DND-41 (cell line): ENCODE data around the gene BST1.
A peak's percentile ranks its signal among the peaks of the same experiment; 100 is the strongest.

Experiments
- ATAC-seq: fragments of 200-7000 bp; cut with Tn5 transposase; 3 replicates; pipeline ENCODE4 v1.9.1; 2021; ENCODE audit warnings: low read depth; ENCODE audit not compliant: insufficient read depth
- DNase-seq: peaks from one replicate; pipeline ENCODE4 v3.0.0-alpha.2; 2020
- H2AFZ ChIP-seq: 2 replicates; pipeline ENCODE4 v1.6.0; 2012; ENCODE audit warnings: low read depth, low read length
- H3K27ac ChIP-seq: 2 replicates; pipeline ENCODE4 v1.5.1; 2012; ENCODE audit warnings: low read length, inconsistent platforms
- H3K27me3 ChIP-seq: fragments of 200-600 bp; sonication (generic); 2 replicates; pipeline ENCODE4 v1.6.0; 2012; ENCODE audit warnings: low read length, mild to moderate bottlenecking, inconsistent platforms; ENCODE audit not compliant: insufficient read depth, poor library complexity
- H3K36me3 ChIP-seq: 2 replicates; pipeline ENCODE4 v1.5.1; 2012; ENCODE audit warnings: low read length, inconsistent platforms; ENCODE audit not compliant: insufficient read depth
- H3K4me1 ChIP-seq: 2 replicates; pipeline ENCODE4 v1.5.1; 2012; ENCODE audit warnings: mild to moderate bottlenecking, low read length; ENCODE audit not compliant: insufficient read depth
- H3K4me2 ChIP-seq: 2 replicates; pipeline ENCODE4 v1.6.0; 2012; ENCODE audit warnings: mild to moderate bottlenecking, moderate library complexity, low read length, inconsistent platforms; ENCODE audit not compliant: insufficient read depth
- H3K4me3 ChIP-seq, 2 experiments: fragments of 200-600 bp in 1 of 2; shearing (Covaris generic) in 1 of 2; 2 replicates each; pipeline ENCODE4 v1.5.1; 2012 to 2016; ENCODE audit warnings: inconsistent platforms in 2 of 2, low read length in 2 of 2, mild to moderate bottlenecking in 2 of 2, low read depth in 1 of 2, moderate library complexity in 1 of 2
- H3K79me2 ChIP-seq: 2 replicates; pipeline ENCODE4 v1.6.0; 2012; ENCODE audit warnings: low read length, inconsistent platforms; ENCODE audit not compliant: insufficient read depth
- H3K9ac ChIP-seq: 2 replicates; pipeline ENCODE4 v1.6.0; 2012; ENCODE audit warnings: low read depth, mild to moderate bottlenecking, inconsistent platforms, low read length, moderate library complexity
- H3K9me3 ChIP-seq: 2 replicates; pipeline ENCODE4 v1.5.1; 2012; ENCODE audit warnings: low read length, moderate library complexity, mild to moderate bottlenecking, inconsistent platforms; ENCODE audit not compliant: insufficient read depth, severe bottlenecking
- H4K20me1 ChIP-seq: 2 replicates; pipeline ENCODE4 v1.6.0; 2012; ENCODE audit warnings: low read length; ENCODE audit not compliant: insufficient read depth
- EZH2 ChIP-seq: IDR thresholded peaks from 3 replicates; pipeline ENCODE4 v1.6.1; 2012; ENCODE audit warnings: borderline replicate concordance, low read depth, mild to moderate bottlenecking, moderate library complexity, low read length, inconsistent platforms; ENCODE audit not compliant: severe bottlenecking
- TF ChIP-seq, protein P1 (sequence below): IDR thresholded peaks from 2 replicates; pipeline ENCODE4 v1.5.1; 2012; ENCODE audit warnings: borderline replicate concordance, low read length, moderate library complexity, mild to moderate bottlenecking; ENCODE audit not compliant: poor library complexity, severe bottlenecking; ENCODE audit errors: extremely low read depth

Gene BST1

DNA sequence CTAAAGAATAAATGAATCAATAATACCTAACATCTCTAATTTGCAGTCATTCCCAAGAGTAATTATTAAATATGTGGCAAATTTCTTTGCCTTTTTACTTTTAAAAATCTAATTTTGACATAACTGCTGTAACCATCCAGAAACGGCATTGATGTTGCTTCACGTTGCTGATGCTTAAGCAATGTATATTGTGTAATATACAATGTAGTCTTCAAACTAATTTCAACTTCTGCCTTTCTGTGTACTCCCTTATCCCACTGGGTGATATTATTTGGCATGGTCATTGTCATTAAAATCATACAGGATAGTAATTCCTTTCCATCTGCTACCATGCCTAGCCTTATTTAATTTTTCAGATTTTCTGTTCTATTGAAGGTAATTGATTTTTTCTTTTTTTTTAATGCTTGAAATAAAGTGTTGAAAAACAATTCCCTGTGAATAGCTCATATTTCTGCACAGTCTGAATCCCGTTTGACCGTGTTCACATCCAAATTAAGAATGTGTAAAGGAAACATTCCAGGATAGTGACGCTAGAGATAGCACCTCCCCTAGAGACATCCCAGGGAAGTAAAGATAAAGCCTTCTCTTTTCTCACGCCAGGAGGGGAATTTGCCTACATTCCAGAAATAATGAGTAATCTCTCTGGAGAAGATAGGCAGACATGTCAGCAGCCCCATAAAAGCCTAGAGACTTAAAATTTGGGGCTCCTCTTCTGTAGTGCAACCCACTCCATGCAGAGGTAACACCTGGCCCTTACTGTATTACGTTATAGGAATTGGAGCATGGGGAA is 12.7 kb upstream of the BST1 start:
- Histone ChIP-seq H4K20me1 (no peaks in the 10 kb centered on the region), H3K27me3 (no peaks in the 10 kb centered on the region), H3K36me3 (peaks cover 30% of the 10 kb centered on the region), H3K4me3 (no peak overlapping the region), H3K9ac (no peak overlapping the region), H3K27ac (no peak overlapping the region), H3K4me2 (no peak overlapping the region), H3K4me1 (peaks cover 6% of the 10 kb centered on the region; the same call in 1 of the 2 replicates), H3K9me3 (no peaks in the 10 kb centered on the region), H2AFZ (no peak overlapping the region), H3K79me2 (peaks cover 3% of the 10 kb centered on the region)
- TF ChIP-seq, protein P1, sequence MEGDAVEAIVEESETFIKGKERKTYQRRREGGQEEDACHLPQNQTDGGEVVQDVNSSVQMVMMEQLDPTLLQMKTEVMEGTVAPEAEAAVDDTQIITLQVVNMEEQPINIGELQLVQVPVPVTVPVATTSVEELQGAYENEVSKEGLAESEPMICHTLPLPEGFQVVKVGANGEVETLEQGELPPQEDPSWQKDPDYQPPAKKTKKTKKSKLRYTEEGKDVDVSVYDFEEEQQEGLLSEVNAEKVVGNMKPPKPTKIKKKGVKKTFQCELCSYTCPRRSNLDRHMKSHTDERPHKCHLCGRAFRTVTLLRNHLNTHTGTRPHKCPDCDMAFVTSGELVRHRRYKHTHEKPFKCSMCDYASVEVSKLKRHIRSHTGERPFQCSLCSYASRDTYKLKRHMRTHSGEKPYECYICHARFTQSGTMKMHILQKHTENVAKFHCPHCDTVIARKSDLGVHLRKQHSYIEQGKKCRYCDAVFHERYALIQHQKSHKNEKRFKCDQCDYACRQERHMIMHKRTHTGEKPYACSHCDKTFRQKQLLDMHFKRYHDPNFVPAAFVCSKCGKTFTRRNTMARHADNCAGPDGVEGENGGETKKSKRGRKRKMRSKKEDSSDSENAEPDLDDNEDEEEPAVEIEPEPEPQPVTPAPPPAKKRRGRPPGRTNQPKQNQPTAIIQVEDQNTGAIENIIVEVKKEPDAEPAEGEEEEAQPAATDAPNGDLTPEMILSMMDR = no peak
- TF ChIP-seq EZH2 = no peak
- ATAC-seq (no peak), DNase-seq (no peak)

DNA sequence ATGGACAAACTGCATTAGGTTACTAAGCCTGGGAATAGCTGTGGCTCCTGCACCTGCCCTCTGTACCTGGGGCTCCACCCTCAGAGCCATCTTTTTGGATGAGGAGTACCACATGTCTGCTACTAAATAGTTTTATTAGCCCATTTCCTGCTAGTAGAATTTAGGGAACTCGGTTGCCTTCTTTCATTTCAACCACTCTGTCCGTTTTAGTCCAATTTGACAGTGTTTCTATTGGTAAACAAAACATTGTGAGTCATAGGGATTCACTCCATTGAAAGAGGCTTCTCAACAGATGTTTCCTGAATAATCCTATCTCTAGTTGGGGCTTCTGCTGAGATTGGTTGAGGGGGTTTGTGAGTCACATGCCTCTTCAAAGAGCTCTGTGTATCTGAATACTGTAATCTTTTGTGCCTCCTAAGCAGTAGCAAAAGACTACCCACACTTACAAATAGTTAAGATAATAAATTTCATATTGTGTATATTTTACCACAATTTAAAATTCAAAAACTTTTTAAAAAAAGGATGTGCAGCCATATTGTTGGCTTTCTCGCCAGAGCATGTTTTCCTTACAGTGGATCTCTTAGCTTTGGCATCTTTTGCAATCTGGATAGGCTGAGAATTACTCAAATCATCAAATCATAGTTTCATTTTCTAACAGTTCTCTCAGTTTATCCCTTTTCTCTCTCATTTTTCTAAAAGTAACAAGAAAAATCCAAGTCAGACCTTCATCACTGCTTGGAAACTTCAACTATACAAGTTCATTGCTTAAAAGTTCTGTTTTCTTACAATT is 11.3 kb upstream of the BST1 start:
- H3K9ac ChIP-seq = no peak overlapping the region

DNA sequence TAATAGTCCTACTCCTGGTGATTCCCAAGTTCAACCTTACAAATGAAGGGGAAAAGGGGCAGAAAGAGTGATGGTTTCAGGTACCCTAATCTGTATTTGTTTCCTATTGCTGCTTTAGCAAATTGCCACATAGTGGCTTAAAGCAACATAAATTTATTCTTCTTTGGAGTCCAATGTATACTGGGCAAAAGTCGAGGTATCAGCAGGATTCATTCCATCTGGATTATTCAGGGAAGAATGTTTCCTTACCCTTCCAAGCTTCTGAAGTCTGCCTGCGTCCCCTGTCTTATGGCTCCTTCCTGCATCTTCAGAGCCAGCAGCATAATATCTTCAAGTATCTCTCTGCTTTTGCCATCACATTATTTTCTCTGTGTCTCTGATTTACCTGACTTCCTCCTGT is 10.3 kb upstream of the BST1 start:
- Histone ChIP-seq H2AFZ (no peak overlapping the region), H4K20me1 (no peaks in the 10 kb centered on the region), H3K4me1 (peaks cover 12% of the 10 kb centered on the region), H3K4me3 (no peak overlapping the region), H3K79me2 (no peaks in the 10 kb centered on the region), H3K4me2 (no peak overlapping the region), H3K27ac (no peak overlapping the region), H3K9me3 (no peaks in the 10 kb centered on the region), H3K27me3 (no peaks in the 10 kb centered on the region), H3K9ac (no peak overlapping the region), H3K36me3 (peaks cover 8% of the 10 kb centered on the region; the same call in 1 of the 2 replicates)
- TF ChIP-seq, protein P1 = no peak
- no peak for TF ChIP-seq EZH2
- ATAC-seq (no peak), DNase-seq (no peak)

More for the DNA sequence above, 11.3 kb upstream of the BST1 start:
- no peak overlapping the region for H3K27ac ChIP-seq
- H4K20me1 ChIP-seq = no peaks in the 10 kb centered on the region
- no peaks in the 10 kb centered on the region for H3K9me3 ChIP-seq
- H3K79me2 ChIP-seq = no peaks in the 10 kb centered on the region
- no peak overlapping the region for H3K4me3 ChIP-seq
- no peak overlapping the region for H2AFZ ChIP-seq
- no peaks in the 10 kb centered on the region for H3K27me3 ChIP-seq
- H3K36me3 ChIP-seq = peaks cover 18% of the 10 kb centered on the region
- H3K4me2 ChIP-seq = no peak overlapping the region
- ATAC-seq (peak; percentile 60), DNase-seq (no peak)
- peaks cover 6% of the 10 kb centered on the region; the same call in 1 of the 2 replicates for H3K4me1 ChIP-seq
- TF ChIP-seq, protein P1 = no peak
- TF ChIP-seq EZH2 = no peak
